CD4-positive, alpha-beta T cell treated with Interleukin-15 for 1 hour (primary cell): ENCODE data around the gene POGZ.
"Not testable (repeated sequence)": the region's sequence is repeated elsewhere in the genome, so short reads cannot be mapped to it uniquely, and the experiment has no call there.

Source experiments
- DNase-seq: peaks from one replicate; pipeline ENCODE4 v3.0.0-alpha.2; 2020

POGZ gene

GRCh38 chr1:151477066-151477465 is 17.8 kb upstream of the POGZ start:
- DNase-seq = no peak

DNA sequence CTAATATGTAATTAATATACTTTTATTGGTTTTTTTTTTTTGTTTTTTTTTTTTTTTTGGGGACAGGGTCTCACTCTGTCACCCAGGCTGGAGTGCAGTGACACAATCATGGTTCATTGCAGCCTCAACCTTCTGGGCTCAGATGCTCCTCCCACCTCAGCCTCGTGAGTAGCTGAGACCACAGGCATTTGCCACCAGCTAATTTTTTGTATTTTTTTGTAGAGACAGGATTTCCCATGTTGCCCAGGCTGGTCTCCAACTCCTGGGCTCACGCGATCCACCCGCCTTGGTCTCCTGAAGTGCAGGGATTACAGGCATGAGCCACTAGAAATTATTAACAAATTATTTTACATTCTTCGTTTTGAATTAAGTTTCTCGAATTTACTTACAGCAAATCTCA is 16.8 kb upstream of the POGZ start:
- no peak for DNase-seq

DNA sequence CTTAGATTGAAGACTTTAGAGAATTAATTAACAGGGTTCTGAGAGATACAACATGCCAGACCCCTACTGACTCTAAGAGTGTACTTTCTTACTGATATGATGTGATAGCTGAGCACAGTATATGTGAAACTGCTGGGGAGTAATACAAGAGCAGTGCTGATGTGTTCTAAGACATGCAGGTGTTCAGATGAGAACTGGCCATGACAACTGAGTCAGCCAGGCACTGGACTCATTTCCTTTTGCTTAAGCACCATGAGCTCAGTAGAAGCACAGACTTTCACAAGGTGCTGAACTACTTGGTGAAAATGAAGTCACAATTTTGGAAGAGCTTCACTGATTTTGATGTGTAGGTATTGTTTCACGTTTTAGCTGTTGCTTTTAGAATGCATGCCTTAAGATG is 15.9 kb upstream of the POGZ start:
- DNase-seq = no peak

- no peak for DNase-seq
Observed at GRCh38 chr1:151474745-151475144, 15.5 kb upstream of the POGZ start.

- peak; percentile 32 for DNase-seq
Observed at GRCh38 chr1:151472856-151473731, 13.8 kb upstream of the POGZ start.

DNA sequence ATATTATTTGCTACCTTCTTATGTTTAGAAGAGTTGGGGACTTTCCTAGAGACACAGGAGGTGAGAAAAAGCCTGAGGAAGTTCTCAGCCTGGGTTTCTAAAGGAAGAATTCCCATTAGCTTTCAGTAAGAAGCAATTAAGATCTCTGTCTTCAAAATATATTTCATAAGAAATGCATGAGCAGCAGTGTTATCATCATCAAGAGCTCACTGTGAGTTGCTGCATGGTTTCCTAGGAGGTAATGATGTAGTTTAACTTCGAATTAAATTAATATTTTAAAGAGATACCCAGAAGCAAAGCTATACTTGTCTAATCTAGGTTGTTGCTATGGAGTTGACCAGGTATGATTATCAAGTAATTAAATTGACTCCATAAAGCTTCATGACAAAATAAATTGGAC is 5.7 kb upstream of the POGZ start:
- no peak for DNase-seq

GRCh38 chr1:151461694-151462093 is 2.4 kb upstream of the POGZ start:
- no peak for DNase-seq

DNA sequence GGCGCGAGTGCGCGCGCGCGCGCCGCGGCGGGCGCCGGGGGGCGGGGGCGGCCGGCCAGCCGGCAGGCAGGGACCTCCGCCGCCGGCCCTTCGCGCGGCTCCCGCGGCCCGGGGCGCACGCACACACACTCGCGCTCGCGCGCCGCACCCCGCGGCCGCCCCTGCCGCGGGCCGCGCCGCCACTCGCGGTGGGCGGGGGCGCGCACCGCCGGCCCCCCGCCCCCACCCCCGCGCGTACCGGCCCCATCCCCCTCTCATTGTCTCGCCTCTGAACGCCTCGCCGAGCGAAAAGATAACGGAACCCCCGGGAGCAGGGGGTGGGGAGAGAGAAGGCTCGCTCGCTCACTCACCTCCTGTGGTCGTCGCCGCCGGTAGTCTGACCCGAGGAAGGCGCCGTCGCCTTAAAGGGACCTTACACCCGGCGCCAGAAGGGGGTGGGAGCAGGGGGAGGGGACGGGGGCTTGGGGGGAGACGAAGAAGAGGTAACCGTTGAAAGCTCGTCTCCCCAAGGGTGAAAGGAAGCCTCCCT is 428 bp downstream of the POGZ start:
- peak; percentile 62 for DNase-seq

DNA sequence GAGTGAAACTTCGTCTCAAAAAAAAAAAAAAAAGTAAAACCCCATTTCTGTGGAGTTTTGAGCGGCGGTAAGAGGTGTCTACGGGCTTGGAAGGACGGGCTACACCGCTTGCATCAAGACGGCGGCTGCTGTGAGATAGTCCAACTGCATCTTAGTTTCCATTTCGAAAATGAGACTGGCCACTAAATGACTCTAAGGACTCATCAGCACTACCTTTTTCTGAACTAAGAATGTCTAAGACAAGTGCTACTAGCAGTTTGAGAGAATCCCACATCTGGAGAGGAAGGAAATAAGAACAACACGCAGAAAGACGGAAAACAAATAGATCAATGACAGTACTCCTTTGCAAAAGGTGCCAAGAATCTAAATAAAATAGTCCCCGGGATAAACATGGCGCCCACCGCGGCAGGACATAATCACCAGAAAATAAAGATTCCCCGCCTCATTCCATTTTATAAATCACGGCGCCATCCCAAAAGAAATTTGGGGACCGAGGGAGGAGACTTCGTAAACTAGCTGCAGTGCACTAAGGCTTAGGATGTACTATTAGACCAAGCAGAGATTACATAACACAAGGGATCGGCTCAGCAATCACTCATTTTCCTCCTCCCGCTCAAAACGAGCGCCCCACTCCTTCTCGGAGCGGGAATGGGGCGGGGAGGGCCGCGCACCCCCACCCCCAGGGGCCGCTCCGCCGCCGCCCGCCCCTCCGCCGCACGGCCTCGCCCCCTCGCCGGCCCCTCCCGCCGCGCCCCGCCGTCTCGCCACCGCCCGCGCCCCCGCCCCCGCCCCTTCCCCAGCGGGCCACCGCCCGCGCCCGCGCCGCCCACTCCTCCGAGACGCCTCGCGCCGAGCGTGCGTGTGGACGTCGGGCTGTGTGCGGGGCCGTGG is 1.1 kb downstream of the POGZ start:
- DNase-seq = peak; percentile 70

DNA sequence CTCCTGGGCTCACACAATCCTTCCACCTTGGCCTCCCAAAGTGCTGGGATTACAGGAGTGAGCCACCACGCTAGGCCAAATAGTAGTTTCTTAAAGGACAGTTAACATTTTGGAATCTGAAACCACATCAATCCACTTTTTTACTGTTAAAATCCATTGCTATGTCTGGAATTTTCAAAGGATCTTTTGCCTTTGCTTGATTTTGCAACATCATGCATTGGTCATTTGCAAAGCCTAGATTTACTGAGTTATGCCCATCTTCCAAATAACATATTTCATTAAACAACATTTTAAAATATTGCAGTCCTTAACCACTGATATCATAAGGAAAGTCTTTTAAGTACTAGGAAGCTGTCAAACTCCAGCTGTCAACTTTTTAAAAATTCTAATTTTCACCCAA is 3.3 kb downstream of the POGZ start:
- DNase-seq = no peak

GRCh38 chr1:151455231-151455630 is 4.1 kb downstream of the POGZ start:
- no peak for DNase-seq

- DNase-seq = no peak
Observed at GRCh38 chr1:151447696-151448095, 11.6 kb downstream of the POGZ start.

DNA sequence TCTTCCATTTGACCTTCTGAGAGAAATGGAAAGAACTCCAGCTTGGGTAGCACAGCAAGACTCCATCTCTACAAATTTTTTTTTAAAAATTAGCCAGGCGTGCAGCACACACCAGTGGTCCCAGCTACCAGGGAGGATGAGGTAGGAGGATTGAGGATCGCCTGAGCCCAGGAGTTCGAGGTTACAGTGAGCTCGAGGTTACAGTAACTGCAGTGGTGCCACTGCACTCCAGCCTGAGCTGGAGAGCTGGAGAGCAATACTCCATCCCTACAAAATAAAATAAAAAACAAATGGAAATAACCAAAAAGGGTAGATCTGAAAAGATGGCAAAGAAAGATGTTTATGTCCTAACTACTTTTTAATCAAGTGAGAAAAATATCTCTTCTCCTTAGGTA is 14.5 kb downstream of the POGZ start:
- DNase-seq = no peak

DNA sequence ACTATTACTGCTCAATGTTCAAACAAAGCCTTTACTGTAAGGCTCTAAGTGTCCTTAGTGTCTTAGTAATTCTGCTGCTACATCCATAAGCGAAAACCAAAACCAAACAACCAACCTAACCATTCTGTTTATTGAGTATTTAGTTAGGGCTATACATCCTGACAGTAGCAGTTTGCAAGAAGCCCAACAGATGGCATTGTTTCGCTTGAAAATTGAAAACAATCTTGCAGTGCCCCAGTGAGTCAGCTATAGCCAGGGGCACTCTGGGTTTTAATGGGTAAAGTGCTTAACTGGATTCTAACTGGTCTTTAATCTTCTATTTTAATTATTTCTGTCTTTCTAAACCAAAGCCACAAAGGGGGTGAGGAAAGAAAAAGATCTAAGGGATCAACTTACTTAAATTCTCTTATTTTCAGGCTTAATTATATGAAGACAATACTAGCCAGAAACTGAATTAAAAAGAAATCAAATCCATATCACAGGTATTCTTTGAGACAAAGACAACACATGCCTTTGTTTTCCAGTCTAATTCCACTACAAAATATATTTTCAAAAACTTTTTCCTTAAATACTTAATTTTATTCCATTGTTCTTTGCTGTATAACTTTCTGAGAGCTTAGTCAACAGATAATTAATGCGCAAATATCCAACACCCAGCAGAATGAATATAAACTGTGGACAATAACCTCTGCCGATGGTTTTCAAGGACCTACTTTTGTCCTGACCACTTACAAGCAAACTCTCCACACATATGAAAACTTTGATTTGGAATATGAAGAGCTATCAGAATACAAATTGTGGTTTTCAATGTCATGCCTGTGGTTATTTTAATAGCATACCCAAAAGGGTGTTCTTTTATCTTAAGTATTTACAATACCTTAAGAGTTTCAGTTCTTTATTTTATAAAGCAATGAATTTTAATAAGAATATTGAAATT is 15.2 kb downstream of the POGZ start:
- peak; percentile 67 for DNase-seq

- not testable (repeated sequence) for DNase-seq
Observed at GRCh38 chr1:151437396-151437795, 21.9 kb downstream of the POGZ start.

- no peak for DNase-seq
Observed at GRCh38 chr1:151436985-151437384, 22.3 kb downstream of the POGZ start.

DNA sequence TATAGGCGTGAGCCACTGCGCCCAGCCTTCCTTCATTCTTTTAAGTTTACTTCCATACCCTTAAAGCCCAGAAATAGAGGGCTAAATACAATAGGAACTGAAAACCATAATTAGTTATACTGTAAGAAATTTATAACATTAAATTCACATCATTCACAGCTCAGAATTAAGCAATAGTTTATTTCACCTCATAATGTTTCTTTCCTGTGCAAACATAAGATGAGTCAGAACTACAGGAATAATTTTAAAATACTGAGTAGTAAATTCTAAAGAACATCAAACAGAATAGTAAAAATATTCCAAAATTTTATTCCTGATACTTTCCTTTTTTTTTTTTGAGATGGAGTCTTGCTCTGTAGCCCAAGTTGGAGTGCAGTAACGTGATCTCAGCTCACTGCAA is 24.1 kb downstream of the POGZ start:
- no peak for DNase-seq

DNA sequence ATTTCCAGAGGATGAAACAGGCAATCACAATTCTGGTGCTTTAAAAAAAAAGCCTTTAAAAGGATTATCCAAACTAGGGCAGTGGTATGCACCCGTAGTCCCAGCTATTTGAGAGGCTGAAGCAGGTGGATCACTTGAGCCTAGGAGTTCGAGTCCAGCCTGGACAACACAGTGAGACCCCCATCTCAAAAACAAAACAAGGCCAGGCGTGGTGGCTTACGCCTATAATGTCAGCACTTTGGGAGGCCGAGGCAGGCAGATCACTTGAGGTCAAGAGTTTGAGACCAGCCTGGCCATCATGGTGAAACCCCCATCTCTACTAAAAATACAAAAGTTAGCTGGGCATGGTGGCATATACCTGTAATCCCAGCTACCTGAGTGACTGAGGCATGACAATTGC is 25.5 kb downstream of the POGZ start:
- DNase-seq = not testable (repeated sequence)

- no peak for DNase-seq
Observed at GRCh38 chr1:151428068-151428467, 31.2 kb downstream of the POGZ start.

GRCh38 chr1:151425103-151425502 is 34.2 kb downstream of the POGZ start:
- no peak for DNase-seq

GRCh38 chr1:151419819-151420218 is 39.5 kb downstream of the POGZ start:
- no peak for DNase-seq

GRCh38 chr1:151418081-151418480 is 41.2 kb downstream of the POGZ start:
- no peak for DNase-seq

DNA sequence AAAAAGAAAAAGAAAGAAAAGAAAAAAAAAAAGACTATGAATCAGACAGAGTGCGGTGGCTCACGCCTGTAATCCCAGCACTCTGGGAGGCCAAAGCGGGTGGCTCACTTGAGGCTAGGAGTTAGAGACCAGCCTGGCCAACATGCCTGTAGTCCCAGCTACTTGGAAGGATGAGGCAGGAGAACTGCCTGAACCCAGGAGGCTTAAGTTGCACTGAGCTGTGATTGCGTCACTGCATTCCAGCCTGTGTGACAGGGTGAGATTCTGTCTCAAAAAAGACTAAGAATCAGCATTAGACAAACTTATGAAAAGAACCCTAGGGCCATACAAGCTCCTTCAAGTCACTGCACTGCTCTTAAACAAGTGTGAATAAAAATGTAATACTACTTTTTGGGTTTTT is 43.1 kb downstream of the POGZ start:
- DNase-seq = no peak
